NCI-H2196 (cell line): Measurements from ENCODE around the gene TAS2R40.
"Not testable (repeated sequence)": the region's sequence is repeated elsewhere in the genome, so short reads cannot be mapped to it uniquely, and the experiment has no call there.

ENCODE experiments used
- DNase-seq: peaks from one replicate; lab custom pipeline; 2025; ENCODE audit not compliant: unreplicated experiment; lab: John Stamatoyannopoulos, UW

TAS2R40 gene

DNA sequence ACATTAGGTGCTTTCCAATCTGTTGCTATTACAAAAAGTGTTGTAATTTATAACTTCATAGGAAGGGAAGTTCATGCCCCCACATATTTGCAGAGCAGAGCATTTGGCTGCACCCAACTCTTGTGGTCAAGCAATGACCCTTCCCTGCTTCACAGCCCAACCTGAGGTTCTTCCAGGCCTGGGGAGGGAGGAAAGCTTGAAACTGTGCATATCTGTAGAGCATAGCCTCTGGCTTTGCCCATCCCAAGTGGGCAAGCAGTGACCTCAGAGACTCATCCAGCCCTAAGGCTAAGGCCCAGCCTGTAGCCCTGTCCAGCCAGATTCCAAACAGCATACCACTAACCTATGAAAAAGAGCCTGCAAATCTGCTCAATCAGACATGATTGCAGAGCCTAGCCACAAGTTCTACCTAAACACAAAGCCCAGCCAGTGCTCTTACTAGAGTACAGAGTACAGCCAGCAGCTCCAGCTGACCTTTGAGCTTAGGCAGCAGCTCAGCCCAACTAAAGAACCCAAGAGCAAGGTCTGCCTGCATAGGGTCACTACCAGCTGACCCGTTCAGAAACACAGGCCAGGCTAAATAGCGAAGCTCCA lies 27.0 kb downstream of the TAS2R40 start:
- no peak for DNase-seq

DNA sequence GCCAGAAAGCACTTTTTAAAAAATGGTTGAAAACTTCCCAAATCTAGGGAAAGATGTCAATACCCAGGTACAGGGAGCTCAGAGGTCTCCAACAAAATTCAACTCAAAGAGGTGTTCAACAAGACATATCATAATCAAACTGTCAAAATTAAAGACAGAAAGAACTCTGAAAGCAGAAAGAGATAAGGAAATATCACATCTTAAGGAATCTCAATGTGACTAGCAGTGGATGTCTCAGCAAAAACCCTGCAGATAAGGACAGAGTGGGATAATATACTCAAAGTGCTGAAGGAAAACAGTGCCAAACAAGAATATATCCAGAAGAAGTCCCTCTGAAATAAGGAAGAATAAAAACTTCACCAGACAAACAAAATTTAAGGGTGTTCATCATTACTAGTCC lies 28.4 kb downstream of the TAS2R40 start:
- DNase-seq = no peak

DNA sequence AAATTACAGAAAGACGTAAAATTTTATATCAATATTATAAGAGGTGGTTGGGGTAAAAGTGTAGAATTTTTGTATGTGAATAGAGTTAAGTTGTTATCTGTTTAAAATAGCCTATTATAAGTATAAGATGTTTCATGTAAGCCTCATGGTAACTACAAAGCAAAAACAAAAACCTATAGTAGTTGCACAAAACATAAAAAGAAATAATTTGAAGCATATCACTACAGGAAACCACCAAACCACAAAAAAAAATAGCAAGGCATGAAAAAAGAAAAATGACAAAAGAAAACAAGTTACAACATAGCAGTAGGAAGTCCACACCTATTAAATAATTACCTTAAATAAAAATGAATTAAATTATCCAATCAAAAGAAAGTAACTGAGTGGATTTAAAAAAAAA lies 29.0 kb downstream of the TAS2R40 start:
- no peak for DNase-seq

DNA sequence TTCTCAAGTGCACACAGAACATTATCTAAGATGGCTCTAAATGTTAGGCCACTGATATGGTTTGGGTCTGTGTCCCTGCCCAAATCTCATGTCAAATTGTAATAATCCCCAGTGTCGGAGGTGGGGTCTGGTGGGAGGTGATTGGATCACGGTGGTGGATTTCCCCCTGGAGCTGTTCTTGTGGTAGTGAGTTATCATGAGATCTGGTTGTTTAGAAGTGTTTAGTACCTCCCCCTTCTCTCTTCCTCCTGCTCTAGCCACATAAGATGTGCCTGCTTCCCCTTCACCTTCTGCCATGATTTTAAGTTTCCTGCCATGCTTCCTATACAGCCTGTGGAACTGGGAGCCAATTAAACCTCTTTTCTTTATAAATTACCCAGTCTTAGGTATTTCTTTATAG lies 30.2 kb downstream of the TAS2R40 start:
- no peak for DNase-seq

DNA sequence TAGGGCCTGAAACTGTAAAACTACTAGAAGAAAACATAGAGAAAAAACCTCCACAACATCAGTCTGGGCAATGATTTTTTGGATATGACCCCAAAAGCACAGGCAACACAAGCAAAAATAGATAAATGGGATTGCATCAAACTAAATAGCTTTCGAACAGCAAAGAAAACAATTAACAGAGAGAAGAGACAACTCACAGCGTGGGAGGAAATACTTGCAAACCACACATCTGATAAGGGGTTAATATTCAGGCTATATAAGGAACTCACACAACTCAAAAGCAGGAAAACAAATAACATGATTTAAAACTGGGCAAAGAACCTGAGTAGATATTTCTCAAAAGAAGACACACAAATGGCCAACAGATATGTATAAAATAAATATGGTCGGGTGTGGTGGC lies 33.7 kb downstream of the TAS2R40 start:
- no peak for DNase-seq

DNA sequence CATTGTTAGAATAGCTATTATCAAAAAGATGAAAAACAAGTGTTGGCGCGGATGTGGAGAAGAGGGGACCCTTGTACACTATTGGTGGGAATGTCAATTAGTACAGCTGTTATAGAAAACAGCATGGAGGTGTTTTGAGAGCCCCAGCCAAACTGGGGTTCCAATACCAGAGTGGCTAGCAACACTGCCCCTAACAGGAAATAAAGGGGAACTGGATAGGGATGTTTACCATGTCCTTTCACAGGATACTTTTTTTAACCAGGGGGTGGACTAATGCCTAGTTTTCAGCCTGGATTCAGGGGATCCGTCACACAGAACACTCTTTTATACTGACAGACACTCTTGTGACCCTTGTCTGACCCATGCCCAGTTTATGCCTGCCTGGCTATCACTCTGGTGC lies 34.5 kb downstream of the TAS2R40 start:
- no peak for DNase-seq

DNA sequence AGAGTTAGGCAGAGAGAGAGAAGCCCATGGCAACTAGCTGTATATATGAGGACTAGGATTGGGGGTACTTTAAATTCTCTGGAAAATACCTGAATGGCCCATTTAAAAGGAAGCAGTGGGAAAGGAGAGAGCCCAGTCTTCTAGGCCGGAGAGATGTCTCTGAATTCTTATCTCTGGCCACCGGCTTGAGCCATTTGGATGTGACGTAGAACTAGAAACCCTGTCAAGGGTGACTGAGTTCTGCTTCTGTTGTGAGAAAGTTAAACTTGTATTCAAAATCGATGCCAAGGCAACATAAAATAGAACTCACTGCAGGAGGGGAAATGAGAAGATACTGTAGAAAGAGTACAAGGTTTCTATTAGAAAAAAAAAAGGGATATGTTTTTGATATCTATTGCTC lies 35.1 kb downstream of the TAS2R40 start:
- DNase-seq = no peak

DNA sequence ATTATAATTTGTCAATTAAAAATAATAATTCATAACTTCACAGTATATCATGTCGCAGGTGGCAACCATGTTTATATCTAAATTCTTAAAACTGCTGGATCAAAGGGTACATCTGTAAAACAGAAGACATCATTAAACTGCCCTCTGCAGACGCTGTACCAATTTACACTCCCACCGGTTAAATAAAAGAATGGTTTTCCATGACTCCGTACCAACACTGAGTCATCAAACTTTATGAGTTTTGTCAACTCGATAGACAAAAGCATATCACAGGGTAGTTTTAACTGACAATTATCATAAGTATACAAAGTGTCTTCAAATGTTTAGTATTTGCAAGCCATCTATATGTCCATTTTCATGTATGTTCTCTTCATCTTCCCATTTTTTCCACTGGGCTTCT lies 35.7 kb downstream of the TAS2R40 start:
- DNase-seq = no peak

DNA sequence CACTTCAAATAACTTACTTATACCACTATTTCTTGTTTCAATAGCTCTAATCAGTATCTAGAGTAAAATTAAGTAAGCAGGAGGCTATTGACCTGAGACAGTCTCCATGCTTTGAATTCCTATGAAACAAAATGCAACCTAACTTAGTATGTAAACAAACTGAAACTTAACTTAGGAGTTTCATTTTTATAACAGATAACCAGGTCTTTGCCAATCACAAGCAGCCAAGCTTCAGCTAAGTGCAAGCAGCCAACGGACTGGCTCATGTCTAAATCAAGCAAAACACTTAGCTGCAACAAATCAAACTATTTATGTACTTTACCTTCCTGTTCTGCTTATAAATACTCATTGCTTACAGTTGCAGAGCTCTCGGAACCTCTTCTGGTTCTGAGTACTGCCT lies 37.0 kb downstream of the TAS2R40 start:
- DNase-seq = no peak

DNA sequence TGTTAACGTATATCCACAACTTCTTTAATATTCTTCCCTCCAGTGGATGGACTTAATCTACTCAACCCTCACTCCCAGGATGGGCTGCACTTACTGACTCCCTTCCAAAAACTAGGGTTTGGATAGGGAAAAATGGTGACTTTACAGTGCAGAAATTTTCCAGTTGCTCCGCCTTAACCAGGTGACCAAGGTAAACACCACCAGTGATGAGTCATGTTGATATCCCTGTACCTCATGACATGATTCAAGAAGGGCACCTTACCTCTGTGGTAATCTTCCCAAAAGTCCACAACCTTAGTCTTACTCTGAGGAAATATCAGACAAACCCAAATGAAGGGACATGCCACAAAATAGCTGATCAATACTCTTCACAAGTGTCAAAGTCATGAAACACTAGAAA lies 37.9 kb downstream of the TAS2R40 start:
- no peak for DNase-seq

DNA sequence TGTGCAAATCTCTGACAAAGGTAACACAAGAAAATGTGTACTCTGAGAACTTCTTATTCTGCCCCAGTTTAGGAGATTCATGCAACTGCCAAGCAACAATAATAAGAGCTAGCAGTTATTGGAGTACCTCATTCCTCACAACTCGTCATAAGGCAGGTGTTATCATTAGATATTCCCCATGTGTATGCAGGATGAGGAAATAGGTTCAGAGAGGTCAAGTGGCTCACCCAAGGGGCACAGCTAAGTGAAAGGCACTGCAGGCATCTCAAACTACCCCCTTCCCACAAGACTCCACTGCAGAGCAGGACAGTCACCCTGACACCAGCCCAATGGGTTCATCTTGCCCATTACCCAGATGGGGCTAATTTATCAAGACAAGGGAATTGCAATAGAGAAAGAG lies 40.1 kb downstream of the TAS2R40 start:
- no peak for DNase-seq

DNA sequence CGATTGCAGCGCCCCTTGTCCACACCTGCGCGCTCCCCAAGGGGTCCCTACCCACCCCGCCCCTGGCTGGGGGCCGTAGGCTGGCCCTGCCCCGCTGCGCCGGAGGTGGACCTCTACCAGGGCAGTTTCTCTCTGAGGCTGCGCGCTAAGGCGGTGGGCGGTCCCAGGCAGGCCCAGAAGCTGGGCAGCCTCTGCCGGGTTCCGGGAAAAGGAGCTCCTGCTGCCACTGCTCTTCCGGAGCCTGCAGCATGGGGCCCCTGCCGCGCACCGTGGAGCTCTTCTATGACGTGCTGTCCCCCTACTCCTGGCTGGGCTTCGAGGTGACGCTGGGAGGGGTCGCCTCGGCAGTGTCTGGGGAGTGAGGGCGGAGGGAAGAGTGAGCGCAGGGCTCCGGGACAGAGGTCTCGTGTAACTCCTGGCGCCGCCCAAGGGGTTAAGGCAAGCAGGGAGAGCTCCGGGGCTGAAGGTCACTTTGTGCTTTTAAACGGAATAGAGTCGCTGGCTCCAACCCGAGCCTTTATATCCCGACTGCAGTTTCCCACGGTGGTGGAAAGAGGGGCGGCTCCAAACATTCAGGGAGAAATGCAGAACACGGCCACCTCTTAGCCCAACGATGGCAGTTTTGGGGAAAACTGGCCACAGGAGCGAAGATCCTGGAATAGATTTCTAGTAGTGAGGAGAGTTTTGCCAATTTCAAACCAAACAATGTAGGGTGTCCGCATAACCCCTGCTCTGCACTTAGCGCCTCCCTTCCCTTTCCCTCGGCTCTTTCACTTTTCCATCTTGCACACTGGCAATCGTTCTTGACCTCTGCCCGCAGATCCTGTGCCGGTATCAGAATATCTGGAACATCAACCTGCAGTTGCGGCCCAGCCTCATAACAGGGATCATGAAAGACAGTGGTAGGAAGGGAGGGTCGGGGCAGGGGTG lies 41.7 kb downstream of the TAS2R40 start, which contains the start of gene GSTK1:
TSS of gene GSTK1 (plus strand) at position 176 of the 930 bp plus-strand sequence. CDS start at position 249, 73 bp downstream.
- peak; percentile 59 for DNase-seq

DNA sequence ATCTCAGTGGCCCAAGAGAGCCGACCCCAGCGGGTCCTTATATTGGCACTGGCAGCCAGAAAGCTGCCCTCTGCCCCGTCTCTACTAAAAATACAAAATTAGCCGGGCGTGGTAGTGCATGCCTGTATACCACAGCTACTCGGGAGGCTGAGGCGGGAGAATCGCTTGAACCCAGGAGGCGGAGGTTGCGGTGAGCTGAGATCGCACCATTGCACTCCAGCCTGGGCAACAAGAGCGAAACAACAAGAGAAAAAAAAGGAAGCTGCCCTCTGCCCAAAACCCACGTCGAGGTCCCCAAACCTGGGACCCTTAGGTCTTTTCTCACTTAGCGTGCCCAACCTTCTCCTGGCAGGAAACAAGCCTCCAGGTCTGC lies 42.3 kb downstream of the TAS2R40 start:
- not testable (repeated sequence) for DNase-seq

DNA sequence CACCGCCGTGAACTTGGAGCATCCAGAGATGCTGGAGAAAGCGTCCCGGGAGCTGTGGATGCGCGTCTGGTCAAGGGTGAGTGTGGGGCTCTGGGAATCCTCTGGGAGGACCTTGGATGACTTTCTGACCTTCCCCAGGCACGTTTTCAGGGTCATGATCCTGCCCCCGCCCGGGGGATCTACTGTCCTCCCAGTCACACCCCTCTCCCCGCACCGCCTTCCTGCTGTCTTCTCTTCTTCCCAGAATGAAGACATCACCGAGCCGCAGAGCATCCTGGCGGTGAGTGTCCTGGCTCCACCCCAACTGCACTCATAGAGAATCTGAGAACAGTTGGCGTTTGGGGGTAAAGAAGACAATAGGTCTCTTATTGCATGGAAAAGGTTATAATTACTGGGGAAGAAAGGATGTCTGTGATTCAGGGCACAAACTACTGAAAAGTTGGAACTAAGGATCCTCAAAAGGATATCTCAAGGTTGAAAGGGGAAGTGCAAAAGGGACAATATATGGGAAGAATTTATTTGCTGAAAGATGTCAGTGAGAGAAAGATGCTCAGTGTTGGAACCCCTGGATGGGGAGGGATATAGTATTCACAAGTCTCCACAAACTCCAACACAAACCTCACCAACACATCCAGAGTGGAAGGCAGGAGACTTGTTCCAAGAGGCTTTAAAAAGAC lies 43.3 kb downstream of the TAS2R40 start:
- DNase-seq = no peak

DNA sequence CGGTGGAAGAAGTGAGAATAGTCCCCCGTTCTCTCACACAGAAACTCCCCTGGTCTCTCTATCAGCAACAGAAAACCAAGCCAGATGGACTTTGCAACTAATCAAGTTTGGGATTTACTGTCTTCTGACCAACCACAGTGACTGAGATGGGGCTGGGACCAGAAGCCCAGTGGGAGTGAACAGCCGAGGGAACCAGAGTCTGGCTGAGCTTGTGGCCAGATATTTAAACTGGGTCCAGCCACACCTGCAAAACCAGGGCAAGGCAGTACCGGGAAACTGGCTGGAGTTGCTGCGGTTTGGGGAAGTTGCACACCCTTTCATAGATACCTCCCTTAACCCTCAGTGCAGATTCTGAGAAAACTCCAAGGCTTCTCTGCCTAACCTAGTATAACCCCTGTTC lies 47.4 kb downstream of the TAS2R40 start:
- no peak for DNase-seq

DNA sequence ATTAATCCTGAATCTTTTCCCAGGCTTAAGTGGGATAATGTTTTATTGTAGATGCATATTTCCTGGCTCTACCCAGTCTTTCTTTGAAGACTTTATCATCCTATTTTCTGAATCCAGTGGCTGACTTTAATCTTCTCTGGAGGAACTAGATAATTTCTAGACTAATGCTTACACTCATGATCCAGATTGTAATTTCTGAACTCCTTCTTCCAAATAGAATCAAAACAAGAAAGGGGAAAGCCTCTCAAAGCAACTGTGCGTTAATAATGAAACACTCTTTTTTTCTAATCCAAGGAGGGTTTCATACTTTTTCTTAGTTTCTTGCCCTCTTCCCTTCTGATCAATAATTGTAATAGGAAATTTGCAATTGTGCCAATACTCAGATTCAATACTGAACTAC lies 49.4 kb downstream of the TAS2R40 start:
- DNase-seq = no peak
